H9 (cell line): Measurements from ENCODE around the gene MEX3C. TPM values are rescaled to one million over a fixed set of nuclear protein-coding genes. Genes with fewer than 3 reads are reported as not detected.
A peak's percentile ranks its signal among the peaks of the same experiment; 100 is the strongest.

ENCODE experiments used
- DNase-seq: peaks from one replicate; pipeline ENCODE4 v3.0.0-alpha.2; 2017
- H2AFZ ChIP-seq: one replicate; pipeline ENCODE4 v1.6.1; 2013; ENCODE audit warnings: mild to moderate bottlenecking, low read length, control low read depth, moderate library complexity
- H2AK5ac ChIP-seq: 2 replicates; pipeline ENCODE4 v1.6.1; 2013; ENCODE audit warnings: low read length, control low read depth, mixed read lengths; ENCODE audit not compliant: insufficient read length
- H2BK120ac ChIP-seq: one replicate; pipeline ENCODE4 v1.6.1; 2013; ENCODE audit warnings: low read depth, mild to moderate bottlenecking, low read length, control low read depth, inconsistent platforms; ENCODE audit not compliant: poor library complexity, severe bottlenecking
- H2BK12ac ChIP-seq: 2 replicates; pipeline ENCODE4 v1.6.1; 2013; ENCODE audit warnings: low read length, control low read depth, mixed read lengths, low read depth; ENCODE audit not compliant: insufficient read length
- H2BK15ac ChIP-seq: 2 replicates; pipeline ENCODE4 v1.6.1; 2013; ENCODE audit warnings: low read depth, low read length, control low read depth
- H2BK20ac ChIP-seq: one replicate; pipeline ENCODE4 v1.6.1; 2013; ENCODE audit warnings: low read depth, mild to moderate bottlenecking, low read length, control low read depth, inconsistent platforms; ENCODE audit not compliant: poor library complexity, severe bottlenecking
- H2BK5ac ChIP-seq: 2 replicates; pipeline ENCODE4 v1.6.1; 2013; ENCODE audit warnings: low read length, control low read depth, mixed read lengths; ENCODE audit not compliant: insufficient read length
- H3K14ac ChIP-seq: 2 replicates; pipeline ENCODE4 v1.6.1; 2013; ENCODE audit warnings: low read length, control low read depth; ENCODE audit not compliant: insufficient read depth
- H3K18ac ChIP-seq: 2 replicates; pipeline ENCODE4 v1.6.1; 2013; ENCODE audit warnings: low read depth, mild to moderate bottlenecking, mixed read lengths, low read length, control low read depth; ENCODE audit not compliant: insufficient read length
- H3K23ac ChIP-seq: 2 replicates; pipeline ENCODE4 v1.6.1; 2013; ENCODE audit warnings: low read length, control low read depth, mixed read lengths, low read depth; ENCODE audit not compliant: insufficient read length
- H3K23me2 ChIP-seq: 2 replicates; pipeline ENCODE4 v1.6.1; 2013; ENCODE audit warnings: low read depth, mild to moderate bottlenecking, mixed read lengths, low read length, control low read depth; ENCODE audit not compliant: insufficient read length, poor library complexity, severe bottlenecking
- H3K27ac ChIP-seq: 2 replicates; pipeline ENCODE4 v1.5.1; 2013; ENCODE audit warnings: low read length, control low read depth, mixed read lengths, low read depth; ENCODE audit not compliant: insufficient read length
- H3K27me3 ChIP-seq: 2 replicates; pipeline ENCODE4 v1.6.1; 2013; ENCODE audit warnings: low read length, control low read depth, inconsistent platforms; ENCODE audit not compliant: insufficient read depth
- H3K4ac ChIP-seq: 2 replicates; pipeline ENCODE4 v1.6.1; 2013; ENCODE audit warnings: low read depth, mild to moderate bottlenecking, control low read depth, inconsistent platforms, low read length, moderate library complexity
- H3K4me1 ChIP-seq: 2 replicates; pipeline ENCODE4 v1.6.1; 2013; ENCODE audit warnings: low read length, control low read depth, inconsistent platforms; ENCODE audit not compliant: insufficient read depth
- H3K4me2 ChIP-seq: 2 replicates; pipeline ENCODE4 v1.6.1; 2013; ENCODE audit warnings: low read length, control low read depth, mixed read lengths; ENCODE audit not compliant: insufficient read length, insufficient read depth
- H3K56ac ChIP-seq: 2 replicates; pipeline ENCODE4 v1.6.1; 2013; ENCODE audit warnings: low read depth, mild to moderate bottlenecking, mixed read lengths, low read length, control low read depth; ENCODE audit not compliant: insufficient read length
- H3K79me1 ChIP-seq: 2 replicates; pipeline ENCODE4 v1.6.1; 2013; ENCODE audit warnings: low read depth, mild to moderate bottlenecking, moderate library complexity, low read length, control low read depth, inconsistent platforms; ENCODE audit not compliant: insufficient read depth, poor library complexity, severe bottlenecking
- H3K79me2 ChIP-seq: 2 replicates; pipeline ENCODE4 v1.6.1; 2013; ENCODE audit warnings: low read length, control low read depth, inconsistent platforms; ENCODE audit not compliant: insufficient read depth
- H3K9ac ChIP-seq: 2 replicates; pipeline ENCODE4 v1.6.1; 2013; ENCODE audit warnings: low read length, control low read depth, mixed read lengths; ENCODE audit not compliant: insufficient read length; ENCODE audit errors: extremely low read depth
- H3K9me3 ChIP-seq: one replicate; pipeline ENCODE4 v1.6.1; 2013; ENCODE audit warnings: low read depth, low read length, inconsistent platforms; ENCODE audit not compliant: control insufficient read depth
- H3T11ph ChIP-seq: one replicate; pipeline ENCODE4 v1.6.1; 2013; ENCODE audit warnings: mild to moderate bottlenecking, low read length, control low read depth, inconsistent platforms
- H4K20me1 ChIP-seq: one replicate; pipeline ENCODE4 v1.6.1; 2013; ENCODE audit not compliant: control insufficient read depth, insufficient read length, insufficient read depth
- H4K5ac ChIP-seq: 2 replicates; pipeline ENCODE4 v1.6.1; 2013; ENCODE audit warnings: low read depth, mild to moderate bottlenecking, mixed read lengths, low read length, control low read depth; ENCODE audit not compliant: insufficient read length
- H4K8ac ChIP-seq: replicated peaks from 2 replicates; pipeline ENCODE4 v1.6.1; 2013; ENCODE audit warnings: low read length, control low read depth, mixed read lengths, low read depth; ENCODE audit not compliant: insufficient read length
- H4K91ac ChIP-seq: 2 replicates; pipeline ENCODE4 v1.6.1; 2013; ENCODE audit warnings: low read depth, mild to moderate bottlenecking, moderate library complexity, mixed read lengths, low read length, control low read depth; ENCODE audit not compliant: insufficient read length
- H3K27ac Mint-ChIP-seq, 3 experiments: 2 replicates in 2 of 3; 3 replicates in 1 of 3; pipeline ENCODE4 v1.8.0; 2020 to 2021; ENCODE audit warnings: mixed read lengths in 3 of 3, mild to moderate bottlenecking in 1 of 3, moderate library complexity in 1 of 3
- H3K27me3 Mint-ChIP-seq: 2 replicates; pipeline ENCODE4 v1.8.0; 2021; ENCODE audit warnings: low read depth, mild to moderate bottlenecking, moderate library complexity, mixed read lengths
- H3K36me3 Mint-ChIP-seq, 3 experiments: 2 replicates in 2 of 3; 3 replicates in 1 of 3; pipeline ENCODE4 v1.8.0; 2020 to 2021; ENCODE audit warnings: low read depth in 3 of 3, mixed read lengths in 3 of 3; ENCODE audit not compliant: insufficient read depth in 1 of 3
- H3K4me1 Mint-ChIP-seq, 2 experiments: 2 replicates each; pipeline ENCODE4 v1.8.0; 2020; ENCODE audit warnings: mixed read lengths in 2 of 2
- H3K4me3 Mint-ChIP-seq, 2 experiments: 2 replicates in 1 of 2; 3 replicates in 1 of 2; pipeline ENCODE4 v1.8.0; 2020 to 2021; ENCODE audit warnings: mild to moderate bottlenecking in 2 of 2, mixed read lengths in 2 of 2, moderate library complexity in 1 of 2
- H3K9me3 Mint-ChIP-seq, 2 experiments: 2 replicates in 1 of 2; 3 replicates in 1 of 2; pipeline ENCODE4 v1.8.0; 2020; ENCODE audit warnings: mild to moderate bottlenecking in 2 of 2, mixed read lengths in 2 of 2, moderate library complexity in 1 of 2
- WGBS: extraction: QIAGEN DNeasy Blood & Tissue Kit; methylation state at CpG from one replicate; pipeline ENCODE4 v1.1.7; 2013; ENCODE audit warnings: missing lambda C conversion rate, low lambda C conversion rate, mixed read lengths; ENCODE audit not compliant: insufficient read length; ENCODE audit errors: extremely low coverage; 5-methylcytosine and 5-hydroxymethylcytosine counted together
- total RNA-seq: library from RNA; stranded (reverse); gene quantifications from 2 replicates; pipeline ENCODE4 v1.2.1, GENCODE V29; 2021
- TF ChIP-seq, protein P1 (sequence below): fragments of 200-600 bp; sonication (generic); conservative IDR thresholded peaks from 3 replicates; pipeline ENCODE4 v1.8.0; 2021; ENCODE audit warnings: antibody characterized with exemption, mild to moderate bottlenecking

Gene MEX3C
- total RNA-seq, 1 experiment from 2014 or later = 98.1 TPM

DNA sequence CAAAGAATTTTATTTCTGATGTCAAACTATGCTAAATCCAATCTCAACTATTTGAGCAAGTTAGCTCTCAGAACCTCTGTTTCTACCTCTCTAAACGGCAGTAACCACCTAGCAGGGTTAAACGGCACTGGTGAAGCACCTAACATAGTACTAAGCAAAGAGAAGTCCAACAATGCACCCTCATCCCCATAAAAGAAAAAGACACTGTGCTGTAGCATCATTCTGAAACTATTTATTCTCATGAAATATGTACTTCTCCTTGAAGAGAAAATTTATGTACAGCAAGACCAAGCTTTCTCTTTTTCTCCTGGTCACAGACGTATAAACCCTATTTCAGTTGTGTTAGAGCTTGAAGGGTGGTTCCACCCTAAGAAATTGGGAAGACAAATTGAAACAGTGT, 4.8 kb downstream of the MEX3C start:
- H3K9ac ChIP-seq = no peak overlapping the region
- WGBS = no CpG with 5 or more reads among the region's 3 CpGs
- peaks cover 7% of the 10 kb centered on the region for H3K23me2 ChIP-seq

More for the DNA sequence above, 4.8 kb downstream of the MEX3C start:
- Mint-ChIP-seq H3K4me1 (peaks cover 52 to 56% of the 10 kb centered on the region in 2 experiments), H3K27me3 (no peaks in the 10 kb centered on the region; the same call in 1 of the 2 replicates), H3K27ac (peak overlapping the region in 1 of 3 experiments; percentile 73; a peak in 1 of 7 replicates), H3K4me3 (peak overlapping the region; percentile 10 to 70), H3K36me3 (peaks cover 9 to 25% (median 24%) of the 10 kb centered on the region in 3 experiments), H3K9me3 (no peaks in the 10 kb centered on the region; a peak in 1 of 5 replicates)
- TF ChIP-seq, protein P1, sequence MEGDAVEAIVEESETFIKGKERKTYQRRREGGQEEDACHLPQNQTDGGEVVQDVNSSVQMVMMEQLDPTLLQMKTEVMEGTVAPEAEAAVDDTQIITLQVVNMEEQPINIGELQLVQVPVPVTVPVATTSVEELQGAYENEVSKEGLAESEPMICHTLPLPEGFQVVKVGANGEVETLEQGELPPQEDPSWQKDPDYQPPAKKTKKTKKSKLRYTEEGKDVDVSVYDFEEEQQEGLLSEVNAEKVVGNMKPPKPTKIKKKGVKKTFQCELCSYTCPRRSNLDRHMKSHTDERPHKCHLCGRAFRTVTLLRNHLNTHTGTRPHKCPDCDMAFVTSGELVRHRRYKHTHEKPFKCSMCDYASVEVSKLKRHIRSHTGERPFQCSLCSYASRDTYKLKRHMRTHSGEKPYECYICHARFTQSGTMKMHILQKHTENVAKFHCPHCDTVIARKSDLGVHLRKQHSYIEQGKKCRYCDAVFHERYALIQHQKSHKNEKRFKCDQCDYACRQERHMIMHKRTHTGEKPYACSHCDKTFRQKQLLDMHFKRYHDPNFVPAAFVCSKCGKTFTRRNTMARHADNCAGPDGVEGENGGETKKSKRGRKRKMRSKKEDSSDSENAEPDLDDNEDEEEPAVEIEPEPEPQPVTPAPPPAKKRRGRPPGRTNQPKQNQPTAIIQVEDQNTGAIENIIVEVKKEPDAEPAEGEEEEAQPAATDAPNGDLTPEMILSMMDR = no peak
- Histone ChIP-seq H2BK12ac (no peak overlapping the region), H2BK5ac (no peak overlapping the region), H3K4me1 (peaks cover 4% of the 10 kb centered on the region; the same call in 1 of the 2 replicates), H4K5ac (no peak overlapping the region), H4K8ac (no peak overlapping the region), H2BK20ac (no peak overlapping the region), H3K27me3 (no peaks in the 10 kb centered on the region), H3K23ac (no peak overlapping the region), H3T11ph (no peak overlapping the region), H3K4me2 (peak overlapping the region; percentile 12), H2BK120ac (no peak overlapping the region), H3K27ac (no peak overlapping the region), H4K91ac (no peak overlapping the region), H4K20me1 (no peaks in the 10 kb centered on the region), H3K18ac (no peak overlapping the region), H3K4ac (no peak overlapping the region), H3K56ac (no peak overlapping the region), H3K9me3 (no peaks in the 10 kb centered on the region), H2BK15ac (no peak overlapping the region), H2AK5ac (no peak overlapping the region), H3K79me1 (no peaks in the 10 kb centered on the region), H2AFZ (no peak overlapping the region), H3K79me2 (peaks cover 71% of the 10 kb centered on the region), H3K14ac (no peak overlapping the region)
- DNase-seq = no peak
